GM13976 (cell line): Measurements from ENCODE around the gene OR2AG2.
A peak's percentile ranks its signal among the peaks of the same experiment; 100 is the strongest.

Source experiments
- DNase-seq: peaks from one replicate; pipeline ENCODE4 v3.0.0; 2012; ENCODE audit warnings: low spot score
- CTCF ChIP-seq: IDR thresholded peaks from 2 replicates; pipeline ENCODE4 v1.5.1; 2012; ENCODE audit warnings: borderline replicate concordance, mild to moderate bottlenecking; ENCODE audit not compliant: insufficient read depth; ENCODE audit errors: extremely low read depth, missing control alignments, control extremely low read depth
- in situ Hi-C: fragments of 300-500 bp; cut with MboI; formaldehyde crosslinking; loops from one replicate; pipeline ENCODE4 v1.12.0; 2022; ENCODE audit warnings: low sequenced_read_pairs, mixed read lengths, inconsistent platforms; ENCODE audit not compliant: unreplicated experiment

OR2AG2 gene

GRCh38 chr11:6755953-6756347, 15.8 kb downstream of the OR2AG2 start:
- no peak for TF ChIP-seq CTCF
- in situ Hi-C loops = no loop called here
- DNase-seq = no peak

DNA sequence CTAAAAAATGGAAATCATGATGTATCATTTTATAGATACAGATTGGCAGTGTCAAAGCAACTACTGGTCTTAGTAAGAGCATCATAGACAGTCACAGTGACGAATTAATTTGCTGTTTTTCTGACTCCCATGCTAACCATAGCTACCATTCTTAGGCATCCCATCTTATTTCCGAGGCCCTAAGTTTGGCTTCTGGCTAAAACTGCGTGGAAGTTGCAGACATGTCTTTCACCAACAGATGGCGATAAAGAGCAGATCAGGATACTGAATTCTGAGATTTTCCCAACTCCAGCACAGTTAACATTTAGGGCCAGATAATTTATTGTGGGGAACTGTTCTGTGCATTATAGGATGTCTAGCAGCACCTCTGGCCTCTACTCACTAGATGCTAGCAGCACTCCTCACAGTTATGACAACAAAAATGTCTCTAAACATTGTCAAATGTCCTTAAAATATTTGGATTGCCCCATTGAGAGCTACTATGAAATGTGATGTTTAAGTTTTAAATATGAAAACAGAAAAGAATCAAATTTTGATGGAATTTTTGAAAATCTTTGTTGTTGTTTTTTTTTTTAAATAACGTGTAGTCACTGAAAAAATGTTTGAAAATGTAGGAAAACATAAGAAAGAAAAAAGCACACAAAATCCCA, 16.3 kb downstream of the OR2AG2 start:
- TF ChIP-seq CTCF = peak; percentile 89
- in situ Hi-C loops = no loop called here
- peak; percentile 35 for DNase-seq

DNA sequence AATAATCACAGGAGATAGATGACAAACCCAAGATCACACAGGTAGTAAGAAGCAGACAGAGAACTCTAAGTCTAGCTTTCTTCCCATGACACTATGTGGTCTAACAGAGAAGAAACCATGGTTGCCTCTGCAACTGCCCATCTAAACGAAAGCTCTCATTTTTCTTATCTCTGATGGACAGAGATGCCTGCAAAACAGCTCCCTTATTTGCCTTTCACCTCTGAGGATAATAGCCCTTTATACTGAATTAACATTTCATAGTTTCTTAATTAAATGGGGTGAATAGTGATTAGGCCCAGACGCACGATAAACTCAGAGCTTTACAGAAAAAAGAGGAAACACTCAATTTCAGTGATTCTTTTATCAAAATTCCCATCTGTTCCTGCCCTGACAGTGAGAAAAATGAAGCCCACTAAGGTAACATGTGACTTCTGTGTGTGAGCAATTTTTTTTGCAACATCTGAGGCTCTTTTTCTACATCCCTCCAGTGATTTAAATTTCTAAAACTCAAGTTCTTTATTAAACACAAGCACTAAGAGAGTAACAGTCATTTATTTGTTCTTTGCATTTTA, 24.6 kb downstream of the OR2AG2 start:
- no peak for TF ChIP-seq CTCF
- in situ Hi-C loops = no loop called here
- DNase-seq = no peak

DNA sequence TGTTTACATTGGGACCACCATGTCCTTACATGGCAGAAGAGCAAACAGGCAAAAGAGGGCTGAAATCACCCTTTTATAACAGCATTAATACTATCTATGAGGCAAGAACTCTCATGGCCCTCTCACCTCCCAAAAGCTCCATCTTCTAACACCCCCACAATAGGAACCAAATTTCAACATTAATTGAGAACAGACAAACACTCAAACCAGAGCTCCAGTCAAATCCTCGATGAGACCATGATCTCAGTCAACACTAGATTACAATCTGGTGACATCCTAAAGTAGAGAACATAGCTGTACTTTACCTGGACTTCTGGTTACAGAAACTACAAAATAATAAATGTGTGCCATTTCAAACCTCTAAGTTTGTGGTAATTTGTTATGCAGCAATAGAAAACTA, 25.1 kb downstream of the OR2AG2 start:
- in situ Hi-C loops = no loop called here
- no peak for DNase-seq

DNA sequence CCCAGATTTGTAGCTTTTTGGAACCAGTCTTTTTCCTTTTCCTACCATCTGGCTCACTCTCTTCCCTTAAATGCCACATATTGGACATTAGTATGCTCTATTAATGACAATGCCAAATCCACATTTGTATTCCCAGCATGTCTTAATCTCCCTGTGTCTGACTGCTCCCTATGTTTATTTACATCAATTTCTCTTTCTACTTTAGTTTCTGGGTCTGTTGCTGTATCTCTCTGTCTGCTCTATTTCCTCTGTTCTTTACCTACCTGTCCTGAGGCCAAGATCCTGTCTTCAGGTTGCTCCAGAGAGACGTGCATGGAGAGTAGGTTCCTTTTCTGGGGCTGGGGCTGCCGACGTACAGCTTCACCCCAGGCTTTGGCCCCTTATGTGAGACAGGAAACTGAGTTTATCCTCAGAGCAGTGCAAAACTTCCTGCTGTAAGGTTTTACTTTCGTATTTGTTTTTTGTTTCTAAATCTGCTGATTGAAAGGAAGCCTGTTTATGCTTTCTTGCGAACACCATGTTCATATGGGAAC, 25.6 kb downstream of the OR2AG2 start:
- DNase-seq = peak; percentile 37
- in situ Hi-C loops = no loop called here
- TF ChIP-seq CTCF = no peak

More for the DNA sequence above, 25.1 kb downstream of the OR2AG2 start:
- TF ChIP-seq CTCF = no peak

DNA sequence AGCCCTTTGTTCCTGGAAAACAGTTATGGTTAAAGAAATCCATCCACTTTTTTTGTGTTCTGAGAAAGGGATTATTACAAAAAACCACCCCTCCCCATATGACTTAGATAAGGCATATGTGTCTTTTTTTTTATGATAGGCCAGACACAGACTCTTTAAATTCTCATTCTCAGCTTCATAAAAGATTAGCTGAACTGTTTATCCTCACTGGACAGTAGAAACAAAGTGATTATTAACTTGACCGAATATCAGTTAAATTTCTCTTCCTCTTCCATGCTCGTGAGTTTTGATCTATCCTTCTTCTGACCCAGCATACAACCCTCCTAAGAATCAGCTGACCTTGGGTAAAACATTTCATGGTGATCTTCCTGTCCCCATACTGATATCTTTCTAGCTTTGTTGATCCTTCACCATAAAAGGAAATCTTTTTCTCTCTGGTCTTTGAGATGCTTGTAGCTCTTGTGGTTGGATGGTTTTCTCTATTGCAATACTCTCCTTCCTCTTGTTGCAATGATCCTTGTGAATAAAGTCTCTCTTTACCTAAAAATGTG, 26.2 kb downstream of the OR2AG2 start:
- in situ Hi-C loops = no loop called here
- DNase-seq = peak; percentile 37
- TF ChIP-seq CTCF = no peak
